Esophagus muscularis mucosa (tissue), 4 donors: Measurements from ENCODE around the gene ULK1. TPM values are rescaled to one million over a fixed set of nuclear protein-coding genes. Genes with fewer than 3 reads are reported as not detected.

ENCODE experiments used
- DNase-seq: peaks from one replicate; pipeline ENCODE4 v3.0.0-alpha.2; 2017; ENCODE audit errors: extremely low spot score
- H3K27ac ChIP-seq, 4 donors: fragments of 200-600 bp; sonication (generic); replicated peaks in 1 of 4; 1 replicate in 3 of 4; 2 replicates in 1 of 4; pipeline ENCODE4 v1.5.1; 2016 to 2019; ENCODE audit warnings: mild to moderate bottlenecking in 1 of 4
- H3K27me3 ChIP-seq, 4 donors: fragments of 200-600 bp; sonication (generic); one replicate each; pipeline versions ENCODE4 v1.5.1 to v1.6.0; 2016 to 2019
- H3K36me3 ChIP-seq, 4 donors: fragments of 200-600 bp; sonication (generic); one replicate each; pipeline ENCODE4 v1.5.1; 2016 to 2019
- H3K4me1 ChIP-seq, 4 donors: fragments of 200-600 bp; sonication (generic); one replicate each; pipeline ENCODE4 v1.5.1; 2016 to 2019
- H3K4me3 ChIP-seq, 4 donors: fragments of 200-600 bp; sonication (generic); 1 replicate in 2 of 4; 2 replicates in 2 of 4; pipeline ENCODE4 v1.5.1; 2016 to 2019; ENCODE audit warnings: mild to moderate bottlenecking in 4 of 4, moderate library complexity in 1 of 4
- H3K9me3 ChIP-seq, 4 donors: fragments of 200-600 bp; sonication (generic); 1 replicate in 3 of 4; 2 replicates in 1 of 4; pipeline ENCODE4 v1.5.1; 2016 to 2019
- EP300 ChIP-seq: sonication (generic); formaldehyde crosslinking; IDR thresholded peaks from one replicate; pipeline ENCODE4 v1.6.1; 2017; ENCODE audit warnings: antibody characterized with exemption
- POLR2A ChIP-seq: fragments of 450-650 bp; IDR thresholded peaks from one replicate; pipeline ENCODE4 v1.6.1; 2017; ENCODE audit warnings: antibody characterized with exemption, moderate library complexity, mild to moderate bottlenecking, low read depth
- POLR2AphosphoS5 ChIP-seq, 2 donors: sonication (generic); formaldehyde crosslinking; IDR thresholded peaks; one replicate each; pipeline ENCODE4 v1.6.1; 2017; ENCODE audit warnings: antibody characterized with exemption in 2 of 2
- WGBS: methylation state at CpG from one replicate; pipeline ENCODE4 v1.1.5; 2018; 5-methylcytosine and 5-hydroxymethylcytosine counted together
- intact Hi-C: fragments of 100-400 bp; cut with DNase I; formaldehyde crosslinking; loops from one replicate; pipeline ENCODE4 v1.15.1; 2023
- total RNA-seq, 4 donors: library from RNA; depleted of rRNA; stranded (reverse); fragments of >200 nt; gene quantifications; one replicate each; pipeline versions ENCODE4 v1.1.0 to v1.2.1, GENCODE V29; 2016
- TF ChIP-seq, protein P1 (sequence below), 3 experiments: fragments of 200-600 bp in 2 of 3; fragments of 450-650 bp in 1 of 3; sonication (generic) in 2 of 3; IDR thresholded peaks; one replicate each; pipeline ENCODE4 v1.5.1; 2017 to 2019; ENCODE audit warnings: antibody characterized with exemption in 3 of 3, mild to moderate bottlenecking in 2 of 3, moderate library complexity in 1 of 3

The ULK1 gene
- total RNA-seq, 4 donors from 2014 or later = 18.4 to 37.5 (median 26.9) TPM

DNA sequence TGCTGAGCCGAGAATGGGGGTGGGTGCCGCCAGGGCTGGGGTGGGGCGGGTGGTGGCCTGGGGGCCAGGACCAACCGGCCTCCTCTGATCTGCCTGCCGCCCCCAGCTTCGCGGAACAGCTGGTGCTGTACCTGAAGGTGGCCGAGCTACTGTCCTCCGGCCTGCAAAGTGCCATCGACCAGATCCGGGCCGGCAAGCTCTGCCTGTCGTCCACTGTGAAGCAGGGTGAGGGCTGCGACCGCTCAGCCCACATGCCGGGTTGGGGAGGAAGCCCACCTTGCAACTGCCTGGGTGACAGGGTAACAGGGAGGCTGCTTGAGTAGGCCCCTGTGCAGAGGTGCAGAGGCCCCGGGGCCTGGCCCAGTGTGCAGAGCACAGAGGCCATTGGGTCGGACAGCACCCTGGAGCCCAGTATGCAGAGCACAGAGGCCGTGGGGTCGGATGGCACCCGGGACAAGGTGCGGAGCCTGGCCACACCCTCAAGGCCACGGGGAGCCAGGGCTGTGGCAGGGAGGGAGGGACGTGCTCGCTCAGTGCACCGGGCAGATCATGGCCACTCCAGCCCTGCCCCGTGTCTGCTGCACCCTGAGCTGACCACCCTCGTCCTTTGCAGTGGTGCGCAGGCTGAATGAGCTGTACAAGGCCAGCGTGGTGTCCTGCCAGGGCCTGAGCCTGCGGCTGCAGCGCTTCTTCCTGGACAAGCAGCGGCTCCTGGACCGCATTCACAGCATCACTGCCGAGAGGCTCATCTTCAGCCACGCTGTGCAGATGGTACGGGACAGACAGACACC, 25.1 kb downstream of the ULK1 start:
- Histone ChIP-seq H3K36me3 (peaks cover 55 to 82% (median 77%) of the 10 kb centered on the region in 4 donors), H3K27ac (no peak overlapping the region), H3K27me3 (no peaks in the 10 kb centered on the region), H3K4me3 (no peak overlapping the region), H3K9me3 (no peaks in the 10 kb centered on the region), H3K4me1 (peaks cover 0 to 7% (median 4%) of the 10 kb centered on the region in 4 donors)
- no peak for DNase-seq
- 85% methylated on average over 7 of the region's 37 CpGs for WGBS
- TF ChIP-seq POLR2AphosphoS5 (IDR thresholded peaks at IDR 0.05) (peak in 1 of 2 donors; percentile 23), POLR2A (no peak)
- intact Hi-C loops = no loop called here

DNA sequence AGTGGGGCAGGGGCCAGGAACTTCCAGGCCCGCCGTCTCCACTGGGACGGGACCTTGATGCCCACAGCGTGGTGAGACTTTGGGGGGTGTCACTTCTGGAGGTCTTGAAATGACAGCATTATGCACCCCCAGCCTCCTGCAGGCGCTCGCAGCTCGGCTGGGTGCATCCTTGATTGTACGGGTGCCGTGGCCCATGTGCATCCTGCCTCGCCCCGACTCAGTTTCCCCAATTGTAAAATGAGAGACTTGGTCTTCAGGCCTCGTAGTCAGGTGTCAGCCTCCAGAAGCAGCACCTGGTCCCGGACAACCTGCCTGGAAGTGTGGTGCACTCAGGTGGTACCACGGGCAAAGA, 25.7 kb downstream of the ULK1 start:
- Histone ChIP-seq H3K27ac (no peak overlapping the region), H3K36me3 (peaks cover 49 to 76% (median 71%) of the 10 kb centered on the region in 4 donors), H3K27me3 (no peaks in the 10 kb centered on the region), H3K4me3 (no peak overlapping the region), H3K4me1 (peaks cover 0 to 12% (median 7%) of the 10 kb centered on the region in 4 donors), H3K9me3 (no peaks in the 10 kb centered on the region)
- 88% methylated on average over 7 of the region's 14 CpGs for WGBS
- intact Hi-C loops = no loop called here
- no peak for DNase-seq
- no peak for TF ChIP-seq EP300
- no peak for TF ChIP-seq POLR2A
- TF ChIP-seq, protein P1, sequence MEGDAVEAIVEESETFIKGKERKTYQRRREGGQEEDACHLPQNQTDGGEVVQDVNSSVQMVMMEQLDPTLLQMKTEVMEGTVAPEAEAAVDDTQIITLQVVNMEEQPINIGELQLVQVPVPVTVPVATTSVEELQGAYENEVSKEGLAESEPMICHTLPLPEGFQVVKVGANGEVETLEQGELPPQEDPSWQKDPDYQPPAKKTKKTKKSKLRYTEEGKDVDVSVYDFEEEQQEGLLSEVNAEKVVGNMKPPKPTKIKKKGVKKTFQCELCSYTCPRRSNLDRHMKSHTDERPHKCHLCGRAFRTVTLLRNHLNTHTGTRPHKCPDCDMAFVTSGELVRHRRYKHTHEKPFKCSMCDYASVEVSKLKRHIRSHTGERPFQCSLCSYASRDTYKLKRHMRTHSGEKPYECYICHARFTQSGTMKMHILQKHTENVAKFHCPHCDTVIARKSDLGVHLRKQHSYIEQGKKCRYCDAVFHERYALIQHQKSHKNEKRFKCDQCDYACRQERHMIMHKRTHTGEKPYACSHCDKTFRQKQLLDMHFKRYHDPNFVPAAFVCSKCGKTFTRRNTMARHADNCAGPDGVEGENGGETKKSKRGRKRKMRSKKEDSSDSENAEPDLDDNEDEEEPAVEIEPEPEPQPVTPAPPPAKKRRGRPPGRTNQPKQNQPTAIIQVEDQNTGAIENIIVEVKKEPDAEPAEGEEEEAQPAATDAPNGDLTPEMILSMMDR (IDR thresholded peaks at IDR 0.05) = no peak
- no peak for TF ChIP-seq POLR2AphosphoS5 (IDR thresholded peaks at IDR 0.05)

DNA sequence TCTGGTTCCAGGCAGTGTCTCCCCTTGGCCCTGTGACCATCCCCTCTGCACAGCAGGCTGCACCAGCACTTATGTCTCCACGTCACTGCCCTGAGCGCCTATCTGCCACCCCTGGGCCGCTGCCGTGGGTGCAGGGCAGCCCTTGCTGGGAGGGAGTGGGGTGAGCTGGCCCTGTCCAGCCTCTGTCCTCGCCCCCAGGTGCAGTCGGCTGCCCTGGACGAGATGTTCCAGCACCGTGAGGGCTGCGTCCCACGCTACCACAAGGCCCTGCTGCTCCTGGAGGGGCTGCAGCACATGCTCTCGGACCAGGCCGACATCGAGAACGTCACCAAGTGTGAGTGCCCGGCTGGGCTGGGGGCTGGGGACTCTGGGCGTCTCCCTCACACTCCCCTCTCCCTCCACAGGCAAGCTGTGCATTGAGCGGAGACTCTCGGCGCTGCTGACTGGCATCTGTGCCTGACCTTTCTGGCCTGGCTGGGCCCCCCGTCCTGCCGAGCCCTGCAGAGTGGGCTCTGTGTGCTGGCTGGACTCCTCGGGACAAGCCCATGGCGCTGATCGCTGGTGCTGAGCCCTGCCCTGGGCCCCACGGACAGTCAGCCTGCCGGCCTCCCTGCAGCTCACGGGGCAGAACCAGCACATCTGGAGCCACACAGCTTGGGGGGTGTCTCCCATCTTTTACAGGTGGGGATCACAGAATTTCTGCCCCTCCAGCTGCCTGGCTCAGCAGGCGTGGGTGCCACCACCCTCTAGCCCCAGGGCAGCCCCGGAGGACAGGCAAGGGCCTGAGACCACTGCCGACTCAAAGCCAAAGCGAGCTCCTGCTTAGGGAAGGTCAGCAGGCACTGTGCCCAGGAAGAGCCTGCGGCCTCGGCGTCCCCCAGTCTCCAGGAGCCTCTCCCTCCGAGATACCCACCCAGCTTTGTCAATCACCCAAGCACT, 26.7 kb downstream of the ULK1 start:
- DNase-seq = no peak
- Histone ChIP-seq H3K27me3 (no peaks in the 10 kb centered on the region), H3K36me3 (peaks cover 39 to 65% (median 61%) of the 10 kb centered on the region in 4 donors), H3K9me3 (no peaks in the 10 kb centered on the region), H3K4me1 (peaks cover 0 to 13% (median 7%) of the 10 kb centered on the region in 4 donors), H3K27ac (no peak overlapping the region), H3K4me3 (no peak overlapping the region)
- intact Hi-C loops = no loop called here
- TF ChIP-seq, protein P1 (IDR thresholded peaks at IDR 0.05) = no peak
- TF ChIP-seq POLR2A (no peak), POLR2AphosphoS5 (IDR thresholded peaks at IDR 0.05) (no peak), EP300 (no peak)
- WGBS = 93% methylated on average over 6 of the region's 35 CpGs

DNA sequence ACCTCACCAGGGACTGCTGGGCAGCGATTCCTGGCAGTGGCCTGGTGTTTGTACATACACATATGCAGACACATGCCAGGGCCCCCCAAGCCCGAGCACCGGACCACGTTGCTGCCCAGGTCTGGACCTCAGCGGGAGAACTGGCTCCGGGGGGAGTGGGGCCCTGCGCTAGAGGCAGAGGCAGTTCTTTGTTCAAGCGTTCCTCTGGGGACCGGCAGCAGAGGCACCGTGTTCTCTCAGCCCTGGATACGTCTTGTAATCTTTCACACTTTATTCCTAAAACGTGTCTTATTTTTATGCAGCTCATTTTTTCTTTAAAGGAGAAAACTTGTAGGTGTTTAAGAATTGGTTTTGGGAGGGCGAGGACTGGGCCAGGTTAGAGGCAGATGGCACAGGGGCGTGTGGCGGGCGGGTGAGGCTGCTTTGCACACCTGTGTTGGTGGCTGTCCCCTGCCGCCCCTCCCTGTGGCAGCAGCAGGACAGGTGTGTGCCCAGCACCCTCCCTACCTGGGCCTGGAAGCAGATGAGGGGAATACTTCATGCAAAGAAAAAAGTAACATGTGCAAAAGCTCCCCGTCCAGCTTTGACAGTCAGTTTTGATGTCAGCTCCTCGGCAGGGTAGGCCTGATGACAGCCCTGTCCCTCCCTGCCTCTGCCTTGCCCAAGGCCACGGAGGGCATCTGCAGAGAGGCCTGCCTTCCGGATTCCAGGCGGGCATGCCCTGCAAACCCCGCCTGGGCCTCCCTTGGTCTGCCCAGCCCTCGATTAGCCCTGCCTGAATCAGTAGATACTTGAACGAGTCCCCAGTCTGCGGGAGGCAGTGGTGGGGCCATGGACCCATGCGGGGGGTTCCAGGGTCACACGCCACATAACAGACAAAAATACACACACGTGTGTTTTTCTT, 27.7 kb downstream of the ULK1 start:
- TF ChIP-seq POLR2A = no peak
- DNase-seq = no peak
- Histone ChIP-seq H3K4me3 (no peak overlapping the region), H3K27me3 (no peaks in the 10 kb centered on the region), H3K4me1 (peaks cover 0 to 13% (median 7%) of the 10 kb centered on the region in 4 donors), H3K27ac (no peak overlapping the region), H3K36me3 (peaks cover 32 to 58% (median 53%) of the 10 kb centered on the region in 4 donors), H3K9me3 (no peaks in the 10 kb centered on the region)
- intact Hi-C loops = no loop called here
- 85% methylated on average over 14 of the region's 29 CpGs for WGBS

DNA sequence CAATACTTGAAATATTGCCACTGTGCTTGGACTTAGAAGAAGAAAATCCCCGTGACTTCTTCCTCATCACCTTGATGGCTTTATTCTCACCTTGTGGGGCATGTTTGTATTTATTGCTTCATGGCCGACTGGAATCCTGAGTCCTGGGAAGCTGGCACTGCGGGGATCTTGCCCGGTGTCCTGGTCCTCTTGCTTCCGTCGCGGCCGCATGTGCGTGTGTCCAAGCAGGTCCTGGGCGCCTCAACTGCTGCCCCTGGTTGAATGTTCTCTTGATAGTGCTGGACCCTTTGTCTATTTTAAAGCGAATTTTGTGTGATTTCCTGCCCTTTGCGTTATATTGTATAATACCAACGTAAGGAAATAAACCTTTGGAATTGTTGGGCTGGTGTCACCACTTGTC, 28.4 kb downstream of the ULK1 start:
- Histone ChIP-seq H3K4me1 (peaks cover 0 to 15% (median 9%) of the 10 kb centered on the region in 4 donors), H3K27me3 (no peaks in the 10 kb centered on the region), H3K9me3 (no peaks in the 10 kb centered on the region), H3K27ac (no peak overlapping the region), H3K36me3 (peaks cover 28 to 52% (median 46%) of the 10 kb centered on the region in 4 donors), H3K4me3 (no peak overlapping the region)
- TF ChIP-seq POLR2A (no peak), EP300 (no peak), POLR2AphosphoS5 (IDR thresholded peaks at IDR 0.05) (no peak)
- TF ChIP-seq, protein P1 (IDR thresholded peaks at IDR 0.05) = no peak
- WGBS = 92% methylated on average over 13 of the region's 13 CpGs
- intact Hi-C loops = no loop called here
- DNase-seq = no peak
